ENCODE measurements around the gene MFAP2.
A peak's percentile ranks its signal among the peaks of the same experiment; 100 is the strongest.

Gene MFAP2, protein sequence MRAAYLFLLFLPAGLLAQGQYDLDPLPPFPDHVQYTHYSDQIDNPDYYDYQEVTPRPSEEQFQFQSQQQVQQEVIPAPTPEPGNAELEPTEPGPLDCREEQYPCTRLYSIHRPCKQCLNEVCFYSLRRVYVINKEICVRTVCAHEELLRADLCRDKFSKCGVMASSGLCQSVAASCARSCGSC

DNA sequence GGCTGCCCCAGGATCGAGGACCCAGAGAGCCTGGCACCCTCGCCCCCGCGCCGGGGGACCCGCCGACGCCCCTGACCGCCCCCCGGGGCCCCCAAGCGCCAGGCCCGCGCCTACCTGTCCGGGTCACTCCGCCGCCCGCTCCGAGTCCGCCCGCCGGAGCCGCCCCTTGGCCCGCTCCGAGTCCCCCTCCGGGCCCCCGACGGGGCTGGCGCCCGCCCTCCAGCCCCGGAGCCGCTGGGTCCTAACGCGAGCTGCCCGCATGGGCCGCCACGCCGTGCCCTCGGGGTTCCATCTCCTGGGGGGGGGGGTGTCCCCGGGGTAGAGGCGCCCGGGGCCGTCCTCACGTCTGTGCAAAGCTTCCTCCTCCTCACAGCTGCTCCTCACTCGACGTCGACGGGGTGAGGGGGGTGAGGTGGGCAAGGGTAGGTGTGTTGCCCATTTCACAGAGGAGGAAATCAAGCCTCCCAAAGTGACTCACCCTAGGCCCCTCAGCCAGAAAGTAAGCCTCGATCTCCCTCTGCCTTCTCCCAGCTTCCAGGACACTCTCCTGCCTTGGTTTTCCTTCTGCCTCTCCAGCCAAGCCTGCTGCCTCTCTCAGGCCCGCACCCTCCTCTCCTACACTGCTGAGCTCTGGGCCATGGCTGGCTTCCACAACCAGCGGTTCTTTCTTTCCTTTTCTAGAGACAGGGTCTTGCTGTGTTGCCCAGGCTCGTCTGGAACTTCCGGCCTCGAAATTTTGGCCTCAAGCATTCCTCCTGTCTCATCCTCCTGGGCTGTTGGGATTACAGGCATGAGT, at the start of gene MFAP2:
Gene MFAP2, minus strand, starts transcription at position 148 of the 796 bp plus-strand sequence. CDS start 2,347 bp downstream, outside the sequence.
- DNase-seq, result no peak

DNA sequence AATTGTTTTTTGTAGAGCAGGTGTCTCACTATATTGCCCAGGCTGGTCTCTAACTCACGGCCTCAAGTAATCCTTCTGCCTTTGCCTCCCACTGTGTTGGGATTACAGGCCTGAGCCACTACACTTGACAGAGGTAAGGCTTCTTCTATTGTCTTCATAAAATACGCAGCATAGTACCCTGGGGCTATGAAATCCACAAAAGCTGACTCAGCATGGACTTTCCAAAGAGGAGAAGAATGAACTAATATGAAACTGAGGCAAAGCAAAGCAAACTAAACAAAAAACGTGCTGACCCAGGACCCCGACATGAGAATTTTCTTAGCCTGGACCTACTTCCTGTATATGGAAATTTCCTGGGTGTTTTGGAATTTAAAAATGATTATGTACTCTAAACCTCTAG, 49.8 kb upstream of the MFAP2 start:
- no peak for DNase-seq

DNA sequence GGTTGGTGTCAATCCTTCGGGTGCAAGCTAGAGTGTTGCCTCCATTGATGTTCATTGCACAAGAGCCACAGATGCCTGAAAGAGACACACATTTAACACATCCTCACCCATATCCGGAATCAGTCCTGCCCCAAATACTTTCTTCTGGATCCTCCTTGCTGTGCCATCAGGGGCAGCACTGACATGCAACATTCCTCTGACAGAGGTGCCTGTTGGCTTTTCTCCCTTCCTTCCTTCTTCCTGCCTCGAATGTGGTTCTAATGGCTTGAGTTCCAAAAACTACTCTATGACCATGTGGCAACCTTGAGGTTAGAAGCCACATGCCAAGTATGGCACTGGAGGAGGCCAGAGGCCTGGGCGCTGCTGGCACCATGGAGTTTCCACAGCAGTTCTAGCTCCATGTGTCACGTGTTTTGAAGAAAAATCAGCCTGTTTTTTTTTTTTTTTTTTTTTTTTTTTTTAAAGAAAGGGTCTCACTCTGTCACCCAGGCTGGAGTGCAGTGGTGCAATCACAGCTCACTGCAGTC, 48.3 kb upstream of the MFAP2 start:
- no peak for DNase-seq

DNA sequence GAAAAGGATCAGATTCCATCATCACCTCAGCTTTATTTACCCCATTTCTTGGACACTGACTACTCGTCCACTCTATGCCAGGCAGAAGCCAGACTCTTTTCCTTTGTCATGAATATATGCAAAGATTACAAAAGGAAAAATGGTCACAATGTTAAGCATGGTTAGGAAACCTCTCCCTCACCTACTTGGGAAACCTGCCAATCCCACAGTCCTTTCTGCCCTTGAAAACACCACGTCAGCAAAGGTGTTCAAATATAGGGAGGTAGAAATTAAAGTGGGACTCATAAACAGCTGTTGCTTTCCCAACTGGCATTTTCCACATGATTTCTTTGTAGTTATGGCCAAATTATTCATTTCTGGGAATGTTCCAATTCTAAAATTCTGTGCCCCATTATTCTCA, 47.5 kb upstream of the MFAP2 start:
- DNase-seq, result no peak

DNA sequence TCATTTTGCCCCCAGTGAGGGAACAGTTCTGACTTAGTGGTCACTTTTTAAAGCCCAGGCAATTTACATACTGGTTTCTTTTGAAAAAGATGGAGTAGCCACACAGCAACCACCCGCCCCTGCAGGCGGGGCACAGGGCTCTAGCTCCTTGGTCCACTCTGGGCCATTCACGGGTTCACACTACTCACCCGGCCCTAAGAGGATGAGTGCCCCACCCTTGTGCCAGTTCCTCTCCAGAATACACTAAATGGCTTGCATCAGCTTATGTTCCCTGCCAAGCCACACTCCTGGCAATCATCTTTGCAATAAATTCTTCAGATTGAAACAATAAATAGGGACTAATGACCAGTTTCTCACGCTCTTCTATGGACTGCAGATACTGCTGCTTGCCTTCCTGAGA, 47.0 kb upstream of the MFAP2 start:
- DNase-seq, result peak; percentile 69

DNA sequence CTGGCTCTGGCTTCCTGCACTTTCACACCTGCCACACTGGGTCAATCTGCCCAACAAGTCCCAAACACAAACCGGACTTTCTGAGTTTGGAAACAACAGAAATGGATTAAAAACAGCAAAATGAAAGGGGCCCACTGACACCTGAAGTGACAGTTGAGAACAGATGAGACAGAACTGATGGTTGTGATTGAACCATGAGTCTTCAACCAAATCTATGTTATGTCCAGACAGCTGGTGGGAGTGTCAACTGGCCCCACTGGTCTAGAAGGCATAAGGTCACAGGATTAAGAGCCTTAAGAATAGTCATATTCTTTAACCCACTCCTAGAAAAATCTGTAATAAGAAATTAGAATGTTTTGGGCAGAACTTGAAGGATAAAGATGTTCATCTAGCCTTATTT, 44.3 kb upstream of the MFAP2 start:
- no peak for DNase-seq

DNA sequence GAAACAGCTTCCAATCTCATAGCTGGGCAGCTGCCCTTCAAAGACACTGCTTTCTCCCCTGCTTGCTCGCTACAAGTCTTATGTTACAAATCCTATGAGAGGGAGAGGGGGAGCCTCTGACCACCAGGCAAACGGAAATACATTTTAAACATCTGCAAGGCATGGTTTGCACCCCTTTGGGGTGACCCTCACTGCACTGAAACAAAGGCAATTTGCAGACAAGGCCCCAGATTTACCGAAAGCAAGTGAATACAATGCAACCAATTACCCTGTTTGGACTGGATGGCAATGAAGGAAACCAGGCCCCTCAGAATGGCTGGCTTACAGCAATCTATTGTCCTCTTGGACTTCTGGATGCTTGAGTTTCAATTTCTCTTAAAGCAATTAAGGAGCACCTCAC, 43.2 kb upstream of the MFAP2 start:
- DNase-seq, result no peak

DNA sequence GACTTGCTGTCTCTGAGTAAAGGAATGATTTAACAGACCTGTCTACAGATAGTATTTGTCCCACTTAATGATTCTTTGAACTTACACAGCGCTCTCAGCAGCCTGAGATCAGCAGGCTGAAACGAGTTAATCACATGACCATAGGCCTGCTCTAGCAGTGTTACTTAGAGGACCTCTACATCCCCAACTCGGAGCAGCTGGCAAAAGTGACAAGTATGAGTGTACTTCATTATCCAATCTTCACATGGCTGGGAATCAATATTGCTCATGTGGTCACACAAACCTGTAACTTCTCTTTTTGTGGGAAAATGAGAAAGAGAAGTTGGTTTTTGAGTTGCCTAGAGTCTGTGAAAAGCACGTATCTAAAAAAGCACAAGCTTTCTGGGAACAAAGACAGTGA, 42.7 kb upstream of the MFAP2 start:
- DNase-seq, result peak; percentile 78

DNA sequence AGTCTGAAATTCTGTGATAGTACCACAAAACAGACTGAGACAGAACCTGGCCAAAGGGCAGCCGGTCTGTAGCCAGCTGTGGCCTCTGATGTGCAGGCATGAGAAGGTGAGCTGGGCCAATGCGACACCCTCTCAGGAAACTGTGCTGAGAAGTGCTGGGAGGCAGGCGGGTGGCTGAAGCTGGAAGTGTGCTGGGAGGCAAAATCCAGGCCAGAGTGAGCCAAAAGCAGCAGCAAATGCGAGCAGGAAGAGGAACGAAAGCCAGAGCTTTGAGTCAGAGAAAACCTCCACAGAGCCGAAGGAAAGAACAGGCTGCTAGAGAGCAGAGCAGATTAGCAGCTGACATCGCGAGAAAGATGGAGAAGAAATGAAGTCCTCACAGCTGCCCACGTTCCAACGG, 41.5 kb upstream of the MFAP2 start:
- DNase-seq, result no peak

DNA sequence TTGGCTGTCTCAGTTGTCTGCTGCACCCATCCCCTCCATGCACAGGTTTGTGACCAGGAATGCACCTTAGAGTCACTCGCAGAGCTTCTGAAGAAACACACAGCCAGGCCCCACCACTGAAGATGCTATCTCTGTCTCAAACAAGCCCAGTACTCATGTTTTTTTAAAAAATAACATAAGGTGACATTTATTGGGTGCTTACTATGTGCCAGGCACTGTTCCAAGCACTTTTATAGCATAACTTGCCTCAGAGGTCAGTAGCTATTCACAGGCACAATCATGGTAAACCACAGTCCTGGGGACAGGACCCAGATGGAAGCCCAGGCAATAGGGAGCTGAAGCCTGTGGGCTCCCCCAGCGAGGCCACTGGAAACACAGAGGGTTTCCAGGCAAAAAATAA, 40.1 kb upstream of the MFAP2 start:
- DNase-seq, result no peak

DNA sequence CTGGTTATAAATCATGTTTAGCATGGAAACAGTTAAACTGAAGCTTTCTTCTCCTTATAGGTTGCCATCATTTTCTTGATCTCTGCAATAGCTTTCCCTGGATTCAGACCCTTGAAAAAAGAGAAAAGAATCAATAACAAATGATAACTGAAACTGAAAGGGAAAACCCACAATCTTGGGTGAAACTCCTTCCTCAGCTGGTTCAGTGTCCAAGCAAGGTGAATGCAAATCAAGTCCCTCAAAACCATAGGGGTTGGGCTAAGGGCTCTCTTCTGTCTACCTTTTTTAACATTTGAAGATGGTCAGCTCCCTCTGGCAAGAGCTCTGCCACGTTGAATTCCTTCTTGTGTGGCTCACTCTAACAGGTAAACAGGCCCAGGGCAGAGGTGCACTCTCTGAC, 38.4 kb upstream of the MFAP2 start:
- no peak for DNase-seq

DNA sequence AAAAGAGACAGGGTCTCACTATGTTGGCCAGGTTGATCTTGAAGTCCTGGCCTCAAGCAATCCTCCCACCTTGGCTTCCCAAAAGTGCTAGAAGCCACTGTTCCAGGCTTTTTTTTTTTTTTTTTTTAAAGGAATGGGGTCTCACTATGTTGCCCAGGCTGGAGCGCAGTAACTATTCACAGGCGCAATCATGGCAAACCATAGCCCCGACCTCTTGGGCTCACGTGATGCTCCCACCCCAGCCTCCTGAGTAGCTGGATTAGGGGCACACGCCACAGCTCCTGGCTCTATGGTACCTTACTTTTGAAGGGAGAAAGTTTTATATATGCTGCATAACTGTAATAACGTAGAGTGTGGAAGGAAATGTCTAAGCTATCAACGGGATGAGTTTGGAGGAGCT, 37.0 kb upstream of the MFAP2 start:
- no peak for DNase-seq

DNA sequence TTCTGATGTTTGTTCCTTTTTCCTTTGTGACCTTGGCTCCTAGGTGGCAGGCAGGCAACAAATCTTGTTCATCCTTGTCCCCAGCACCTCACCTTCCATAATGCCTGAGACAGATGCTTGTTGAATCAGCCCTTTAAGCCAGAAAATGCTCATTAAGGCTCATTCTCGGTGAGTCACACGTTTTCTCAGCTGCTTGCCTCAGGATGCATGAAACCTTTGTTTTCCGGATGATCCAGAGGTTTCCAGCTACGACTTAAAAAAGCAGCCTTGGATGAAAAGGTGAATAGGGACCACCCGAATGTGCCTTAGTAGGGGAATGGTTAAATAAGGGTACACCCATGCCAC, 35.9 kb upstream of the MFAP2 start:
- no peak for DNase-seq

DNA sequence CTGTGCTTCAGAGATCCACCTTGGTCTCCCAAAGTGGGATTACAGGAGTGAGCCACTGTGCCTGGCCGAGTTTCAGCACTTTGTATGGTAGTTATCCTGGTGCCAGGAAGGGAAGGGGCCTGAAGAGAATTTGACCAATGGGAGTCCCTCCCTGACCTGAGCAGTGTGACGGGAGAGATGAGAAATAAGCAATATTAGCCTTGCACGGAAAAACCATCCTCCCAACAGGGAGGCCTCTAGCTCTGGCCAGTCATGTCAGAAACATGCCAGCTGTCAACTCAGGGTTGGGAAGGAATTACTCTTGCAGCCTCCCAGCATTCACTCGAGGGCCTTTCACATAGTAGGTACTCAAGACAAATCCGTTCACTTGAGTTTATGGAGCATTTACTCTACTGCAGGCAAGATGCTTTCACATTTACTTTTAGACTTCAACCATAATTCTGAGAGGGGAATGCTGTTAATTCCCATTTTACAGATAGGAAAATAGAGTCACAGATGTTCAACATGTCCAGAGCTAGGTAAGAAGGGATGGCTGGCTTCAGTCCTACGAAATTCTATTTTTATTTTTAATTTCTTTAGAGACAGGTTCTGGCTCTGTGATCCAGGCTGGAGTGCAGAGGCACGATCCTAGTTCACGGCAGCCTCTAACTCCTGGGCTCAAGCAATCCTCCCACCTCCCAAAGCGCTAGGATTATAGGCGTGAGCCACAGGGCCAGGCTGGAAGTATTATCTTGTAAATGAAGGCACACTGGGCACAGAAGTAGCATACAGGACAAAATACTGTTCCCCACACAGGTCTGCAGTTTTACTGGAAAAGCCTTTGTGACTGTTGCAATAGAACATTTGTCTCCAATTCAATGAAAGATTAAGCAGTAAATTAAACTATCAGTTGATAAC, 34.5 kb upstream of the MFAP2 start:
- no peak for DNase-seq

DNA sequence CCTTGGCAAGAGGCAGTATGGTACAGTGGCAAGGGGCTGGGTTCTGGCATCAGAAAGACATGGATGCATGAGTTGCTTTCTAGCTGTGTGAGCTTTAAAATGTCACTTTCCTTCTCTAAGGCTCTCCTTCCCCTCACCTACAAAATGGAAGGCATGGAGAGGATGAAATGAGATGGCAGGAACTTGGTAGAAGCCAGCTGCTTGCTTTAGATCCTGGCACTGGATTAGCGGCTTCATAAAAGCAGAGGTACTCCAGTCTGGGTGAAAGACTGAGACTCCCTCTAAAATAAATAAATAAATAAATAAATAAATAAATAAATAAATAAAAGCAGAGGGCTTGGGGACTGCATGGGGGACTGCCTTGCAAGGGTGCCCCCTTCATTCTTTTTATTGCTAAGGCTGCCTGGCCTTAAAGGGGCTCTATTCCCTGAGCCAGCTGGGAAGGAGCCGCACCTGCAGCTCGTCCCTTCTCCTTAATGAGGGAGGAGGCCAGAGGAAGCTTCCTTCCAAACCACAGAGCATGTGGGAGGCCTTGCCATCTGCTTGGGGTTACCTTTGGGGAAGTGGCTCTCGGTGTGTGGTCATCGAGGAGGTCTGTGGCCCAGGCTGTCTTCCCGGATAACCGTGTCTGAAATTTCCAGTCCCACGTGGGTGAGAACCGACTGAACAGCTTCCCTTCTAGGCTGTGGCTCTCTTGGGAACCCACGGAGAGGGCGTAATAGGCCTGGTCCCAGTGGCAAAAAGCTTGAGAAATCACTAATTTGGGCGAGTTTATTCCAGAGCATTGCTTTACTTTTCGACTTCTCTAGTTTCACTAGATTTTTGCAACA, 33.3 kb upstream of the MFAP2 start:
- DNase-seq, result peak; percentile 90

DNA sequence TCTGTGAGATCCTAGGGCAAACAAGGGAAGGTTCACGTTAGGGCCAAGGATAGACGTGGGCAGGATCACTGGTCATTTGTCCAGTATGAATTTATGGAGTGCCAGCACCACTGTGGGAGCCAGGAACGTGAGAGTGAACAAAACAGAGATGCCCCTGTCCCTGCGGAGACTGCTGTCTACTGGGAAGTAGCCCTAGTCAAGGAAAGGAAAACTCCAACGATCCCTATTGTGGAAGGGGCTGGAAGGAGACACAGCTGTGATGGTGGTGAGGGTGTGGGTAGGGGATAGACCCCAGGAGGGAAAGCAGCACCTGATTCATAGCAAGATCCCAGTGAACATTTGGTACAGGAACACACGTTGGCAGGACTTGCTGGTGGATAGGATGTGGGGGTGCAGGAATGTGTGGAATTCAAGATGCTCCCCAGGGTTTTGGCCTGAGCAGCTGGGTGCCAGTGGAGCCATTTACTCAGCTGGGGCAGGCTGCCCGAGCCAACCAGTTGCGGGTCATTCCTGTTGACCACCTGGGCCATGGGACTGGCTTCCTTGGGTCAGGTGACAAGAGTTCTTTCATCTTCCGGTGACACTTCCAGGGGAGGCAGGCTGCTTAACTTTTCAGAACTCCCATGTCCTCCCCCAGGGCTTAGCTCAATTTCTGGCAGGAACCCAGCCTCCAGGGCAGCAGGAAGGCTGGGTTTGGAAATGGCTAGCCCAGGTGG, 32.5 kb upstream of the MFAP2 start:
- no peak for DNase-seq

DNA sequence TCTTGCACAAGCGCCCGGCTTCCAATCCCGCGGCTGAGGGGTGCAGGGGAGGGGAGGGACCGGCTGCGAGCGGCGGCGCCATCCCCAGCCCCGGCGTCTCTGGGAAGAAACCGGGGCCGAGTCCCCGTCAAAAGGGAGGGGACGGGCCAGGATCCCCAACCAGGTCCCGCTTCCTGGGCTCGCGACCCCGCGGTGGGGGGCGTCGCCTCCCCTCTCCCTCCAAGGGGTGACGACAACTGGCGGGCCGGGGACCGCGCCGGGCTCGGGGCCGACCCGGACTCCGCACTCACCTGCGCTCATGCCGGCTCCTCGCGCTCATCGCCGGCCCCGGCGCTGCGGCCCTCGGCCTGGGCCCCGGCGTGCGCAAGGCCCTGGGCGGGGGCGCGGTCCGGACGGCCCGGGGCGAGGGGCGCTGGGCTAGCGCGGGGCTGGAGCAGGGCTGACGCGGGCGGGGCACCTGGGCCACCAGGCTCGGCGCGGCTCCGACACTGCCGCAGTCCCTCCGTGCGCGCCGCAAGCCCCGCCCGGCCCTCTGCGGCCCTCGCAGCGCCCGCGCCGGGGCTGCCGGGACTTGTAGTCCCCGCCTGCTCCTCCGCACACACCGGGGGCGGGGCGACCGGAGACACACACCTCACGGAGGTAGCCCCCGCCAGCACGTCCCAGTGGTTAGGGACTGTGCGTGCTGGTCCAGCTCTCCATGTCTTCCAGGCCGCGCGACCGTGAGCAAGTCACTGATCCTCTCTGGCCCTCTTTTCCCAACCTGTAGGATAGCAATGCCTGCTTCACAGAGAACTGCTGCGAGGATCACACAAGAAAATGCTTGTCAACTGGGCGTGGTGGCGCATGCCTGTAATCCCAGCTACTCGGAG, 31.3 kb upstream of the MFAP2 start, which contains the start of gene ATP13A2:
Gene ATP13A2, minus strand, starts transcription at position 490 of the 869 bp plus-strand sequence. Its CDS starts 190 bp downstream, at position 300.
- peak; percentile 79 for DNase-seq

DNA sequence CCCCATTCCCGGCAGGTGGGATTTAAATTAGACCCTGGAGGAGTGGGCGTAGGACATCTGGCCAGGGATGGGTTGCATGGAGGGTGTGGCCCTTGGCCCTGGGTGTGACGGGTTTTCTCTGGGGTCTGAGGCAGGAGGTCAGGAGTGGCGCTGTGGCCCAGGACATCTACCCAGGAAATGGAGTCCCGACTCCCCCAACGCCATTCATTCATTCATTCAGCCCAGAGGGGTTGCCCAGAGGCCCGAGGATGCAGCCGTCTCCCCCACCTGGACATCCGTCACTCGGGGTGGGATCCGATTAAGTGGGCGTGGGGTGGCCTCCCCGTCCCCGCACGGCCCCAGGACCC, 30.6 kb upstream of the MFAP2 start:
- no peak for DNase-seq

DNA sequence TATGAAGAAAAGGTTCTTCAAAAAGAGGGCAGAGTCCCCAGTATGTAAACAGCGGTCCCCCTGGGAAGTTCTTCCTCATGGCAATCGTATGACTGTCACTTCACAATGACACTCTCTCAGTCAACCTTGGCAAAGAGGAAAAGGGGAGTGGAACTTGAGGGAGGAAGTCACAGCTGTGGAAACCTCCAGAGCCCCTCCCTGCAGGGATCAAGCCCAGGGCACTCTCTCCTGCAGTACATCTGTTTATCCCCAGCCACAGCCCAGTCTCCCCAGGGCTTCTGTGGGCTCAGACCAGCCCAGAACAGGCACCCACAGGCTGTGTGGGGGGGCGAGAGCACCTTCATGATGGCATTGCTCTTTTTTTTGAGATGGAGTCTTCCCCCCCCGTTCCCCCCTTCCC, 29.3 kb upstream of the MFAP2 start:
- peak; percentile 80 for DNase-seq

DNA sequence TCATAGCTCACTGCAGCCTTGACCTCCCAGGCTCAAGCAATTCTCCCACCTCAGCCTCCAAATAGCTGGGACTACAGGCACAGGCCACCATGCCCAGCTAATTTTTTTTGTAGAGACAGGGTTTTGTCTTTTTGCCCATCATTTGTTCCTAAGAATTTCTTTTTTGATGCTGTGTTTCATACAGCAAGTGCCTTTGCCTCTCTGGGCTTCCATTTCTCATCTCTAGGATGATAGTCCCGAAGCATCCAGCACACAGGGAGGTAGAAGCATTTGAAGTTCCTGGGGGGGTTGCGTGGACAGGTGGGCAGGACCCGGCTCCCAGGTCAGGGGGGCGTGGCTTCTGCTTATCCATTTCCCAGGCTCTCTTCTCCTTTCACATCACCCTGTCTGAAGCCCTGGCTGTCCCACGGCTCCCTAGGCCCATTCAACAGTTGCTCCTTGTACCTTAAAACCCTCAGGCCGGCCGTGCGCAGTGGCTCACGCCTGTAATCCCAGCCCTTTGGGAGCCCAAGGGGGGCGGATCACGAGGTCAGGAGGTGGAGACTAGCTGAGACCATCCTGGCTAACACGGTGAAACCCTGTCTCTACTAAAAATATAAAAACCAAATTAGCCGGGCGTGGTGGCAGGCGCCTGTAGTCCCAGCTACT, 27.9 kb upstream of the MFAP2 start:
- no peak for DNase-seq

Measured in inflammatory macrophage treated with lipopolysaccharide for 4 hours (primary cell).